GM19023 (cell line): ENCODE data around the gene KRTAP5-4.
"Not testable (repeated sequence)": the region's sequence is repeated elsewhere in the genome, so short reads cannot be mapped to it uniquely, and the experiment has no call there.

ENCODE experiments used
- ATAC-seq: cut with Tn5 transposase; IDR thresholded peaks from one replicate; pipeline ENCODE4 v1.9.1; 2021; ENCODE audit warnings: mild to moderate bottlenecking, moderate library complexity; ENCODE audit not compliant: unreplicated experiment

KRTAP5-4 gene

DNA sequence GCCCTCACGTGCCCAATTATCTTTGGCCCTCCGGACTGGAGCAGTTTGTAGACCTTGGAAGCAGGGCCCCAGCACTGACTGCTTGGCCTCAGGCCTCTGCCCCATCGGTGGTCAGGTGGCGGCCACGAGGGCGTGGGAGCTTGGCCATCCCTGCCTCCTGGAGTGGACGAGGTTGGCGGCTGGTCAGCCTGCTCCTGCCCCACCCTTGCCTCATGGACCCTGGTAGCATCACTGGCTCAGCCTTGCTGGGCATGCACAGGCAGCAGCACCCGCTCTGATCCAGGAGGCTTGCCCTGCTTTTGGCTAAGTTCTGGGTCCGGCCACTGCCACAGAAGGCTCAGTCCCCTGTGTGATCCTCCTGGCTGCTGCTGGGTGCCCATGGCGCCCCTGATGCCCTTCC lies 17.8 kb downstream of the KRTAP5-4 start:
- ATAC-seq, result no peak

DNA sequence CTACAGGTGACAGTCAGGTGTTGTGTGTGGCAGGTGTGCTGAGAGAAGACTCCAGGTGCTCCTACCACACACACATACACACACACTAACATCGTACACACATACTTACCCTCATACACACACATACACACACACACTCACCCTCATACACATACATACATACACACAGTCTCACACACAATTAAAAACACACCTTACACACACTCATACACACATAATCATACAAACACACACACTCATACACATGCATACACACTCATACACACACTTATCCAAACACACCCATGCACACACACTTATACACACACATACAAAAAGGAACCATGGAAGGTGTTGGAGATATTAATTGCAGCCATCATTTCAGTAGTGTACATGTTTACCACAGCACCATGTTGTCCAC lies 18.3 kb downstream of the KRTAP5-4 start:
- ATAC-seq, result no peak

DNA sequence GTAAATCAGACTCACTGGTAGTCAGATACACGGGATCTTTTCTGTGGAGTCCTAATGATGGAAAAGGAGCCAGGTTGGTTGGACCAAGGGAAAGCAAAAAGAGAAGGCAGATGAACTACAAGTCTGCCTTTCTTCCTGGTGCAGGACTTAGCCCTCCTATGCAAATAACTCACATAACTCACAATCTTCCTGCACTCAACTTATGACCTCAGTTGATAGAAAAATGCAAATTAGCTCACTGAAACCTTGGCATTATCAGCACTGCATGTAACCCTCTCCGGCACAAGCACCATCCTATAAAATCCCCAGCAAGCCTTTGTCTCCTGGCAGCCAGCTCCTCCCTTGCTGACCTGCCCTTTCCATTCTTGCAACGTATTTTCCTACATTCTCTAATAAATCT lies 20.3 kb downstream of the KRTAP5-4 start:
- not testable (repeated sequence) for ATAC-seq

DNA sequence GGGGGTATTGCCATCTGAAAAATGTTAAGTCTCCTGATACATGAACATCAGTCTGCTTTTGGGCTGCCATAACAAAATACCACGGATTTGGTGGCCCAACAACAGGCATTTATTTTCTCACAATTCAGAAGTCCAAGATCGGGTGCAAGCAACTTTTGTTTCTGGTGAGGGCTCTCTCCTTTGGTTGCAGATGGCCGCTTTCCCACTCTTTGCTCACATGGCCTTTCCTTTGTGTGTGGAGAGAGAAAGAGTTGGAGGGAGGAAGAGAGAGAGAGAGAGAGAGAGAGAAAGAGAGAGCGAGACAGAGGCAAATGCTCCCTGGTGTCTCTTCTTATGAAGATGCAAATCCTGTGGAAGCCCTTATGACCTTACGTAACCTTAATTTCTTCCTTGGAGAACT lies 21.3 kb downstream of the KRTAP5-4 start:
- no peak for ATAC-seq

DNA sequence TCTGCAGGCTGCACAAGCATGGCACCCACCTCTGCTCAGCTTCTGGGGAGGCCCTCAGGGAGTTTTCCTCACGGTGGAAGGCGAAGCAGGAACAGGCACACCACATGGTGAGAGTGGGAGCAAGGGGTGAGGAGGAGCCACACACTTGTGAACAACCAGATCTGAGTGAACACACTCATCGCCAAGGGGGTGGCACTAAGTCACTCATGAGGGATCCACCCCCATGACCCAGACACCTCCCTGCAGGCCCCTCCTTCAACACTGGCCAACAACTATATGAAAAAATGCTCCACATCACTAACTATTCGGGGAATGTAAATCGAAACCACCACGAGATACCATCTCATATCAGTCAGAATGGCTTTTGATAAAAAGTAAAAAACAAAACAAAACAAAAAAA lies 23.1 kb downstream of the KRTAP5-4 start:
- no peak for ATAC-seq

DNA sequence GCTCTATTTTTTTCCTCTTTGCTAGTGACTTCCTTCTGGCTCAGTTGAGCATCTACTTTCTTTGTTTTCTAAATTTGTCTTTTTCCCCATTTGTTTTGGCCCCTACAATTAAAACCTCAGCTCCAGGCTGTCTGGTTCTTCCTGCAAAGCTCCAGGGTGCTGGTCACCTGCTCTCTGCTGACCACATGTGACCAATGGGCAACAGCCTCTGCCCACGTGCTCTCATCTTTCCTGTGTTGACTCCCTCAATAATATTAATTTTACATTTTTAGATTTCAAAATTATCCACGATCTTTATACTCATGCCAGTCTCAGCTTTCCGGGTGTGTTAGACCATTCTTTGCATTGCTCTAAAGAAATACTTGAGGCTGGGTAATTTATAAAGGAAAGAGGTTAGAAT lies 23.5 kb downstream of the KRTAP5-4 start:
- not testable (repeated sequence) for ATAC-seq

DNA sequence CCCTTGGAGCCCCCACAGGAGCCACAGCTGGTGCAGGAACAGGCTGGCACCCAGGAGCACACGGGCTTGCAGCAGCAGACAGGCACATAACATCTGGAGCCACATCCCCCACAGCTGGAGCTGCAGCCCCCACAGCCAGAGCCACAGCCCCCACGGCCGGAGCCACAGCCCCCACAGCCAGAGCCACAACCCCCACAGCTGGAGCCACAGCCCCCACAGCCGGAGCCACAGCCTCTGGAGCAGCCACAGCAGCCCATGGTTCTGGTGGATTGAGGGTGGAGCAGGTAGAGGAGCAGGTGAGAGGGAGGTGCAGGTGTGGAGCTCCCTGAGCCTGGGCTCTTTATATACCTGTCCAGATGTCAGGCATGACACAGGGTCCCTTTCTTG lies 24.0 kb downstream of the KRTAP5-4 start, which contains the start of gene KRTAP5-2:
TSS of gene KRTAP5-2 (minus strand) at position 301 of the 387 bp plus-strand sequence. CDS start at position 257, 44 bp downstream.
- no peak for ATAC-seq

DNA sequence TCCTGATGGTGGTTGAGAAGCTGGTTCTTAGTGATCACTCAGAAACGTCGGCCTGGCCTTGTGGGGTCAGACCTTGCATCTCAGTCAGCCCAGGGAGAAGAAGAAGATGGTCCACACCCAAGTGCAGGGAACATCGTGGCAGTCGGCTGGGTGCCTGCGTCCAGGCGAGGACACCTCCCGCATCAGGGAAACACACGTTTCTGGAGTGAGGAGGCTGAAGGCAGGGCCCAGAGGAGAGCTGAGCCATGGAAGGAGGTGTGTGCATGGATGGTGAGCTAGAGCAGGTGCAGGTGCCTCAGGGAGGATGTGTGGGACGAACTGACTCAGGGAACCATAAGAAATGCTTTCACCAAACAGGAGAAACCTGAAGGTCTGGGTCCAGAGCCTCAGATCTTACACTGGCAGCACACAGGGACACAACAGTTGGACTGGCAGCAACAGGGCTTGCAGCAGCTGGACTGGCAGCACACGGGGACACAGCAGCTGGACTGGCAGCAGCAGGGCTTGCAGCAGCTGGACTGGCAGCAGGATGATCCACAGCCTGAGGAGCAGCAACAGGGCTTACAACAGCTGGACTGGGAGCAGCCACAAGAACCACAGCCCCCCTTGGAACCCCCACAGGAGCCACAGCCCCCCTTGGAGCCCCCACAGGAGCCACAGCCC lies 24.5 kb downstream of the KRTAP5-4 start:
- no peak for ATAC-seq

DNA sequence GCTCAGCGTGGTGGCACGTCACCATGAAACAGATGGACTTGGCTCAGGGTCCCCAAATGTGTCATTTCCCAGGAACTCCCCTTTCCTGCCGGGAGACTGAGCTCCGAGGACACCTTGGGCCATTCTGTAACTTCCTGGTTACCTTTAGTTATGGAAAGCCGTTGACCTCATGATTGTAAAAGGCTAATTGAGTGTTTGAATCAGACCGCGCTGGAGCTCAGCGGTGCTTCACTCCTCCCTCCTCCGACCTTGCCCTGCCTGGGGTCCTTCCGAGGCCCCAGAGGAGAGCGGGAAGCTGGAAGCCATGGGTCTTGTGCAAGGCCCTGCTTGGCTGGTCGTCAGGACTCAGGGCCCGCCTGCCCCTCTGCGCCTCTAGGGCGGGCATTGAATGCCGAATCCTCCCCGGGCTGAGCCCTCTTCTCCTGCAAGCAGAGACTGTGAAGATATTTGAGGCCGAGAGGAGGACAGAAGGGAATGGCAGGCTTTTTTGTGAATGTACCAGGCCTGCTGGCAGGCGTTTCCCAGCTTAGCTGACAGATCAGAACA lies 25.3 kb downstream of the KRTAP5-4 start:
- ATAC-seq, result not testable (repeated sequence)

DNA sequence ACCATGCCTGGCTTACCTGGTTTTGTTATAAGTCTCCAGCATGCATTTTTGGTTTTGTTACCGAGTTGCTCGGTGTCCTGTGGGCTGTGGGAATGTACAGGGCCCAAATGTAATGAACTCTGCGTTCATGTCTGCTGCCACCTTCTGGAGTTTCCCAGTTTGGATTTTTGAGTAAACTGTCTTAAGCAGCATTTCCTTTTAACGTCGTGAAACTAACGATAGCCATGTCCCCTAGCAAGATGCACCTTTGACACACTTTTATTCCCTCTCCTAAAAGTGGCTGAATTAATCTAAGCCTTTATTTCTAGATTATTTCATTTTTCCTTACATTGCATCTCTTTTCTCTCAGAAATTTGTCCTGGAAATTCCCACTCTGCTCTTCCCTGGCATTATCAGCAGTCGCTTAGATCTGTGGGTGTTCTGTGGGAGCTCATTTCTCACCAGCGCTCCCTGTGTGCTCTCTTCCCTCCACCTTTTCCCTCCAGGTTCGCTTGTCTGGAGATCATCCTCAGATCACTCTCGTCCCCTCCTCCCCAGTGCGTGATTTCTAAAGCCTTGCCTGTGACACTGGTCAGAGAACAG lies 25.9 kb downstream of the KRTAP5-4 start:
- ATAC-seq, result not testable (repeated sequence)

DNA sequence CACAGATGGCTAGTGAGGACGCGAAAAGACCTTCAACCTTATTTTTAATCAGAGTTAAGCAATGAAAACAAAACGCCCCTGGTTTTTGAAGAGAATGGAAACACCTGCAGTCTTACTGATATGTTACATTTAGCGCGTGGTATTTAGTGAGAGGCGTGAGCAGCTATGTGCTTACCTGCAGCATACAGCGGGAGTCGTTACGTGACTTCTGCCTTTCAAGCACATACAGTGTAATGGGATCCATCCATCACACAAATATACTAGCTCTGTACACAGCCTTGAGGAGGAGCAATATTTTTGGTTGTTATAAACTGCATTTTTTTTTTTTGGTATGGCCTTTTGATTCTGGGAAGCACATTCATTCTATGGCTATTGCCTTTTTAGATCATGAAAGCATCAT lies 29.3 kb downstream of the KRTAP5-4 start:
- ATAC-seq, result no peak

DNA sequence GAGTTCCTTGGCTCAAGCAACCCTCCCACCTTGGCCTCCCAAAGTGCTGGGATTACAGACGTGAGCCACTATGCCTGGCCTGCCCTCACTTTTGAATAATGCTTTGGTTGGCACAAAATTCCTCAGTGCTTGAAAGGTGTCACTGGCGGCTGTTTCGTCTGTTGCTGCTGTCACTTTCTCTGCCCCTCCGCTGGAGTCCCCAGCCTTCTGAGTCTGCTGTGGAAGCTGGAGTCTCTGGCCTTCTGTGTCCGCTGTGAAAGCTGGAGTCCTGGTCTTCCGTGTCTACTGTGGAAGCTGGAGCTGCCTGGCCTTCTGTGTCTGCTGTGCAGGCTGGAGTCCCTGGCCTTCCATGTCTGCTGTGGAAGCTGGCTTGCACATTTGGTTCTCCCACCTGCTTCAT lies 31.9 kb downstream of the KRTAP5-4 start:
- ATAC-seq, result no peak

DNA sequence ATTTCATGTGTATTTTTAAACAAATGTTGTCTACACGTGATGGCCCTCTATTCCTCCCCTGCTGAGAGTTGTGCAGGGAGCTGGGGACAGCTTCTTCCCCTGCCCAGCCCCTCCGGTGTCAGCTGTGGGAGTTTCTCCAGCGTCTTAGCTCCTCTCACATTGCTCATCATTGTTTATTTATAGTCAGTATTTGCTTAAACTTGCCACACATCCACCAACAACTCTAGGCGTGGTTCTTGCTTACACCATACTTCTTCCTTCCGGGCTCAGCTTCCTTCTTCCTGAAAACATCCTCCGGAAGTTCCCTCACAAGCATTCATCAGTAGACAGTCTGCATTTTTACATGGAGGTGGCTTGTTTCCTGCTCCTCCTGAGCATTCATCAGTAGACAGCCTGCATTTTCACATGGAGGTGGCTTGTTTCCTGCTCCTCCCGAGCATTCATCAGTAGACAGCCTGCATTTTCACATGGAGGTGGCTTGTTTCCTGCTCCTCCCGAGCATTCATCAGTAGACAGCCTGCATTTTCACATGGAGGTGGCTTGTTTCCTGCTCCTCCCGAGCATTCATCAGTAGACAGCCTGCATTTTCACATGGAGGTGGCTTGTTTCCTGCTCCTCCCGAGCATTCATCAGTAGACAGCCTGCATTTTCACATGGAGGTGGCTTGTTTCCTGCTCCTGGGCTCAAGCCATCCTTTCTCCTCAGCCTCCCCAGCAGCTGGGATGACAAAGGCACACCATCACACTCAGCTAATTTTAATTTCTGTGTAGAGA lies 32.6 kb downstream of the KRTAP5-4 start:
- ATAC-seq, result not testable (repeated sequence)

DNA sequence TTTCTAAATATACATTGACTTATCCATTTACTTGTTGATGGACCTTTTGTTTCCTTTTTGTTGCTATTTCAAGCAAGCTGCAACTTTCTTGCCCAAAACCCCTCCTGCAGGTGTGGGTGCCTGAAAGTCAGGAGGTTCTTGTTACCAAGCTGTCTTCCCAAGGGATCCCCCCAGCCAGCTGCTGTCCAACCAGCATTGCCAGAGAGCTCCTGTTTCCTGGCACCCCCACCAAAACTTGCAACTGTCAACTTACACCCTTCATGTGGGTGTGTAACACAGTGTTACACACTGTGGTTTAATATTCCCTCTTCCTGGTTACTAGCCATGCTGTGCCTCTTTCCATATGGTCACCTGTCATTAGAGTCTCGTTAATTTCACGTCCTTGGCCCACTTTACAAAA lies 35.2 kb downstream of the KRTAP5-4 start:
- no peak for ATAC-seq

DNA sequence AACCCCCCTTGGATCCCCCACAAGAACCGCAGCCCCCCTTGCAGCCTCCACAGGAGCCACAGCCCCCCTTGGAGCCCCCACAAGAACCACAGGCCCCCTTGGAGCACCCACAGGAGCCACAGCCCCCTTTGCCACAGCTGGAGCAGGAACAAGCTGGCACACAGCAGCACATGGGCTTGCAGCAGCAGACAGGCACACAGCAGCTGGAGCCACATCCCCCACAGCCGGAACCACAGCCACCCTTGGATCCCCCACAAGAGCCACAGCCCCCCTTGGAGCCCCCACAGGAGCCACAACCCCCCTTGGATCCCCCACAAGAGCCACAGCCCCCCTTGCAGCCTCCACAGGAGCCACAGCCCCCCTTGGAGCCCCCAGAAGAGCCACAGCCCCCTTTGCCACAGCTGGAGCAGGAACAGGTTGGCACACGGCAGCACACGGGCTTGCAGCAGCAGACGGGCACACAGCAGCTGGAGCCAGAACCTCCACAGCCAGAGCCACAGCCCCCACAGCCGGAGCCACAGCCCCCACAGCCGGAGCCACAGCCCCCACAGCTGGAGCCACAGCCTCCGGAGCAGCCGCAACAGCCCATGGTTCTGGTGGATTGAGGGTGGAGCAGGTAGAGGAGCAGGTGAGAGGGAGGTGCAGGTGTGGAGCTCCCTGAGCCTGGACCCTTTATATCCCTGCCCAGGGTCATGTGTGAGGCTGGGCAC lies 37.1 kb downstream of the KRTAP5-4 start, which contains the start of gene KRTAP5-1:
TSS of gene KRTAP5-1 (minus strand) at position 623 of the 710 bp plus-strand sequence. CDS start at position 589, 34 bp downstream.
- ATAC-seq, result not testable (repeated sequence)

DNA sequence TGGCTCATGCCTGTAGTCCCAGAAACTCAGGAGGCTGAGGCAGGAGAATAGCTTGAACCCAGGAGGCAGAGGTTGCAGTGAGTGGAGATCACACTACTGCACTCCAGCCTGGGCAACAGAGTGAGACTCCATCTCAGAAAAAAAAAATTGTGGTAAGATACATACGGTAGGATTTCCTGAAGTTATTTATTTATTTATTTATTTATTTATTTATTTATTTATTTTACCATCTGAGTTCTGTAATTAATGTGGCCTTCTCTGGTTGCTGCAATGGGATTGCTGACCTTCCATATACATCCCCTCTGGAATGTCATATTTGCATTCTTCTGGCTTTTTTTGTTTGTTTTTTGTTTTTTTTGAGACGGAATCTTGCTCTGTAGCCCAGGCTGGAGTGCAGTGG lies 39.0 kb downstream of the KRTAP5-4 start:
- ATAC-seq, result not testable (repeated sequence)

DNA sequence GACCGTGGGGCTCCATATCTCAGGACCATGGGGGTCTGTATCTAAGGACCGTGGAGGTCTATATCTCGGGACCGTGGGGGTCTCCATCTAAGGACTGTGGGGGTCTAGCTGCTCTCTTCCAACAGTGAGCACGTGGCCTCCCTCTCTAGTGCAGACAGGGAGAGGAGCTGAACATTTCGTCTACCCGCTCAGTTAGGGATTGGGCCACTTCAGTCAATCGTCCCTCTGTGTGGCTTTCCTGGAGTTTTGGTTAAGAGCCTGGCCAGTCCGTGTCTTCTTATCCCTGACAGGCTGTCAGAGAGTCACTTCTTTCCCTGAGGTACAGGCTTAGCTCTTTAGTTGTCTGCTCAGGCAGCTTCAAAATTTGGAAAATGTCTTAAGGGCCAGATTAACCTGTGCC lies 40.0 kb downstream of the KRTAP5-4 start:
- no peak for ATAC-seq

DNA sequence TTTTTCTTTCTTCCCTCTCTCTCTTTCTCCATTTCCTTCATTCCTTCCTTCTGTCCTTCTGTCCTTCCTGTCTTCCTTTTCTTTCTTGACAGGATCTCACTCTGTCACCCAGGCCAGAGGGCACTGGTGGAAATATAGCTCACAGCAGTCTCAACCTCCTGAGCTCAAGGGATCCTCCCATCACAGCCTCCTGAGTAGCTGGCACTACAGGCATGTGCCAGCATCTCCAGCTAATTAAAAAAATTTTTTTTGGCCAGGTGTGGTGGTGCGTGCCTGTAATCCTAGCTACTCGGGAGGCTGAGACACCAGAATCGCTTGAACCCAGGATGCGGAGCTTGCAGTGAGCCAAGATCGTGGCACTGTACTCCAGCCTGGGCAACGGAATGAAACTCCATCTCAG lies 45.1 kb downstream of the KRTAP5-4 start:
- ATAC-seq, result no peak

DNA sequence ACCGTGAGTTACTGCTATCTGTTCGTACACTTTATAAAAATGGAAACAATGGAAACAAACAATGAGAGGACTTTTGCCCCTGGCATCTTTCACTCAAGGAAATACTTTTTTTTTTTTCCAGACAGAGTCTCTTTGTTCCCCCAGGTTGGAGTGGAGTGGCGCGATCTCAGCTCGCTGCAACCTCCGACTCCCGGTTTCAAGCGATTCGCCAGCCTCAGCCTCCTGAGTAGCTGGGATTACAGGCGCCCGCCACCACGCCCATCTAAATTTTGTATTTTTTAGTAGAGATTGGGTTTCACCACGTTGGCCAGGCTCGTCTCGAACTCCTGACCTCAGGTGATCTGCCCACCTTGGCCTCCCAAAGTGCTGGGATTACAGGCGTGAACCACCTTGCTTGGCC lies 46.2 kb downstream of the KRTAP5-4 start:
- ATAC-seq, result not testable (repeated sequence)

DNA sequence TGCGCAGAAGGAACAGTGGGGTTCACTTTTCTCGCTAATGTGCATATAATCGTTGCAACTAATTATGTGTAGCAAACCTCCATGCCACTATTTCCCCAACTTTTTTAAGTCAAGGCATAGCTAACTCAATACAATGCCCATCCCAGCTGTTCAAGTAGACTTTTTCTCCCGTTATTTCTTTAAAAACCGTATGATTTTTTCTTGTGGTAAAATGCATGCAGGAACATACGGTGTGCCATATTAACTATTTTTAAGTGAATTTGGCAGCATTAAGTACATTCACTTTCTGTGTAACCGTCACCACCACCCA lies 47.0 kb downstream of the KRTAP5-4 start:
- ATAC-seq, result no peak
